Muscle of leg (tissue), 11 donors: ENCODE results near the gene LRP8. TPM values are rescaled to one million over a fixed set of nuclear protein-coding genes. Genes with fewer than 3 reads are reported as not detected.

Source experiments
- DNase-seq: peaks from one replicate; pipeline ENCODE4 v3.0.0; 2013
- H3K27ac ChIP-seq: one replicate; pipeline ENCODE4 v1.5.1; 2013; ENCODE audit warnings: mild to moderate bottlenecking, low read length, control low read depth
- H3K27me3 ChIP-seq: one replicate; pipeline ENCODE4 v1.6.1; 2013; ENCODE audit warnings: low read length; ENCODE audit not compliant: control insufficient read depth, insufficient read depth
- H3K36me3 ChIP-seq: one replicate; pipeline ENCODE4 v1.6.1; 2013; ENCODE audit warnings: low read length; ENCODE audit not compliant: control insufficient read depth, insufficient read depth
- H3K4me1 ChIP-seq: one replicate; pipeline ENCODE4 v1.6.1; 2013; ENCODE audit warnings: low read length; ENCODE audit not compliant: control insufficient read depth, insufficient read depth
- H3K4me3 ChIP-seq: one replicate; pipeline ENCODE4 v1.5.1; 2013; ENCODE audit warnings: low read length, control low read depth
- H3K9me3 ChIP-seq: replicated peaks from 2 replicates; pipeline ENCODE4 v1.6.1; 2013; ENCODE audit warnings: low read depth, low read length; ENCODE audit not compliant: control insufficient read depth
- WGBS: methylation state at CpG from one replicate; pipeline ENCODE4 v1.1.5; 2013; ENCODE audit warnings: missing lambda C conversion rate; ENCODE audit not compliant: insufficient coverage; 5-methylcytosine and 5-hydroxymethylcytosine counted together
- polyA plus RNA-seq, 8 donors: library from polyadenylated mRNA; unstranded; fragments of 120-200 nt; gene quantifications; one replicate each; pipeline versions ENCODE4 v1.2.1 to v1.2.3, GENCODE V29; 2013; ENCODE audit warnings: inconsistent platforms in 1 of 8, low replicate concordance in 1 of 8; ENCODE audit not compliant: insufficient read length in 8 of 8, insufficient read depth in 1 of 8
- total RNA-seq: library from RNA; stranded (reverse); fragments of 120-200 nt; gene quantifications from one replicate; pipeline ENCODE4 v1.2.4, GENCODE V29; 2013

LRP8 gene
- total and polyA plus RNA-seq, 9 donors: 2.8 to 6.9 (median 4.2) TPM

- no peak overlapping the region for H3K4me3 ChIP-seq
- H3K27ac ChIP-seq: no peak overlapping the region
- H3K36me3 ChIP-seq: no peaks in the 10 kb centered on the region
- H3K9me3 ChIP-seq: no peaks in the 10 kb centered on the region
- H3K27me3 ChIP-seq: peaks cover 11% of the 10 kb centered on the region
- H3K4me1 ChIP-seq: no peaks in the 10 kb centered on the region
- no peak for DNase-seq
- WGBS: 59% methylated on average over 6 of the region's 8 CpGs
Measured at GRCh38 chr1:53339736-53340635, 12.1 kb upstream of the LRP8 start.

- no peaks in the 10 kb centered on the region for H3K9me3 ChIP-seq
- no peak overlapping the region for H3K4me3 ChIP-seq
- H3K36me3 ChIP-seq: no peaks in the 10 kb centered on the region
- no peaks in the 10 kb centered on the region for H3K4me1 ChIP-seq
- no CpG with 5 or more reads among the region's 1 CpG for WGBS
- H3K27ac ChIP-seq: no peak overlapping the region
- DNase-seq: no peak
- H3K27me3 ChIP-seq: peaks cover 11% of the 10 kb centered on the region
Measured at GRCh38 chr1:53338423-53338822, 10.6 kb upstream of the LRP8 start.

GRCh38 chr1:53337499-53337898, 9.6 kb upstream of the LRP8 start:
- H3K27ac ChIP-seq: no peak overlapping the region
- peaks cover 9% of the 10 kb centered on the region for H3K27me3 ChIP-seq
- H3K9me3 ChIP-seq: no peaks in the 10 kb centered on the region
- no peaks in the 10 kb centered on the region for H3K36me3 ChIP-seq
- DNase-seq: no peak
- WGBS: no CpG with 5 or more reads among the region's 5 CpGs
- no peak overlapping the region for H3K4me3 ChIP-seq
- H3K4me1 ChIP-seq: no peaks in the 10 kb centered on the region

- 60% methylated on average over 3 of the region's 12 CpGs for WGBS
- Histone ChIP-seq H3K27ac (no peak overlapping the region), H3K9me3 (no peaks in the 10 kb centered on the region), H3K27me3 (peaks cover 11% of the 10 kb centered on the region), H3K36me3 (no peaks in the 10 kb centered on the region), H3K4me3 (no peak overlapping the region), H3K4me1 (no peaks in the 10 kb centered on the region)
- no peak for DNase-seq
Measured at GRCh38 chr1:53336146-53336545, 8.3 kb upstream of the LRP8 start.

GRCh38 chr1:53335661-53336060, 7.8 kb upstream of the LRP8 start:
- Histone ChIP-seq H3K27ac (no peak overlapping the region), H3K27me3 (peaks cover 11% of the 10 kb centered on the region), H3K9me3 (no peaks in the 10 kb centered on the region), H3K36me3 (no peaks in the 10 kb centered on the region), H3K4me3 (no peak overlapping the region), H3K4me1 (no peaks in the 10 kb centered on the region)
- no peak for DNase-seq
- no CpG with 5 or more reads among the region's 1 CpG for WGBS

- H3K36me3 ChIP-seq: no peaks in the 10 kb centered on the region
- H3K27ac ChIP-seq: no peak overlapping the region
- H3K9me3 ChIP-seq: no peaks in the 10 kb centered on the region
- 90% methylated on average over 2 of the region's 9 CpGs for WGBS
- no peaks in the 10 kb centered on the region for H3K4me1 ChIP-seq
- no peak overlapping the region for H3K4me3 ChIP-seq
- DNase-seq: no peak
- peaks cover 7% of the 10 kb centered on the region for H3K27me3 ChIP-seq
Measured at GRCh38 chr1:53334781-53335180, 6.9 kb upstream of the LRP8 start.

- H3K36me3 ChIP-seq: no peaks in the 10 kb centered on the region
- no CpG with 5 or more reads among the region's 2 CpGs for WGBS
- no peak for DNase-seq
- no peak overlapping the region for H3K4me3 ChIP-seq
- no peak overlapping the region for H3K27ac ChIP-seq
- H3K9me3 ChIP-seq: no peaks in the 10 kb centered on the region
- H3K4me1 ChIP-seq: no peaks in the 10 kb centered on the region
- H3K27me3 ChIP-seq: peaks cover 7% of the 10 kb centered on the region
Measured at GRCh38 chr1:53334312-53334711, 6.4 kb upstream of the LRP8 start.

GRCh38 chr1:53332833-53333232, 5.0 kb upstream of the LRP8 start:
- H3K36me3 ChIP-seq: no peaks in the 10 kb centered on the region
- DNase-seq: no peak
- H3K4me1 ChIP-seq: peaks cover 2% of the 10 kb centered on the region
- no peaks in the 10 kb centered on the region for H3K9me3 ChIP-seq
- H3K27ac ChIP-seq: no peak overlapping the region
- WGBS: 56% methylated on average over 3 of the region's 3 CpGs
- H3K27me3 ChIP-seq: peaks cover 7% of the 10 kb centered on the region
- no peak overlapping the region for H3K4me3 ChIP-seq

GRCh38 chr1:53332186-53332564, 4.3 kb upstream of the LRP8 start:
- peaks cover 6% of the 10 kb centered on the region for H3K4me1 ChIP-seq
- no peaks in the 10 kb centered on the region for H3K9me3 ChIP-seq
- H3K4me3 ChIP-seq: no peak overlapping the region
- peaks cover 10% of the 10 kb centered on the region for H3K27me3 ChIP-seq
- DNase-seq: no peak
- no peak overlapping the region for H3K27ac ChIP-seq
- no peaks in the 10 kb centered on the region for H3K36me3 ChIP-seq
- WGBS: 100% methylated on average over 1 of the region's 3 CpGs

GRCh38 chr1:53331446-53332185, 3.7 kb upstream of the LRP8 start:
- WGBS: 86% methylated on average over 6 of the region's 7 CpGs
- H3K4me3 ChIP-seq: no peak overlapping the region
- no peaks in the 10 kb centered on the region for H3K9me3 ChIP-seq
- peaks cover 14% of the 10 kb centered on the region for H3K27me3 ChIP-seq
- H3K27ac ChIP-seq: no peak overlapping the region
- peaks cover 11% of the 10 kb centered on the region for H3K4me1 ChIP-seq
- no peak for DNase-seq
- H3K36me3 ChIP-seq: no peaks in the 10 kb centered on the region
